Common myeloid progenitor, CD34-positive (primary cell): ENCODE measurements around the gene SERINC2.

Source experiments
- CTCF ChIA-PET: fragments of 350-600 bp; sonication (Branson Sonifier 250); formaldehyde crosslinking; loops from one replicate; lab custom pipeline; 2021; ENCODE audit warnings: antibody characterized with exemption; lab: Charles Lee
- POLR2A ChIA-PET: fragments of 350-600 bp; sonication (Branson Sonifier 250); formaldehyde crosslinking; loops from one replicate; lab custom pipeline; 2021; ENCODE audit warnings: antibody characterized with exemption; lab: Charles Lee
- DNase-seq, 3 donors: peaks; one replicate each; pipeline versions ENCODE4 v3.0.0 to v3.0.0-alpha.2; 2013
- H3K27ac ChIP-seq, 2 experiments: 1 replicate in 1 of 2; 2 replicates in 1 of 2; pipeline ENCODE4 v1.7.0; 2013; ENCODE audit warnings: inconsistent platforms in 2 of 2, low read length in 2 of 2, mild to moderate bottlenecking in 2 of 2, low read depth in 1 of 2, moderate library complexity in 1 of 2; ENCODE audit not compliant: severe bottlenecking in 2 of 2, insufficient read depth in 1 of 2, poor library complexity in 1 of 2
- H3K27me3 ChIP-seq, 5 experiments: replicated peaks in 2 of 5; 1 replicate in 3 of 5; 2 replicates in 2 of 5; pipeline versions ENCODE4 v1.6.1 to v1.7.0; 2013; ENCODE audit warnings: low read length in 4 of 5, mild to moderate bottlenecking in 2 of 5, moderate library complexity in 2 of 5, inconsistent platforms in 1 of 5; ENCODE audit not compliant: insufficient read depth in 5 of 5, control insufficient read depth in 4 of 5
- H3K36me3 ChIP-seq, 4 experiments: 1 replicate in 2 of 4; 2 replicates in 2 of 4; pipeline versions ENCODE4 v1.6.1 to v1.7.0; 2013; ENCODE audit warnings: low read length in 3 of 4, control low read depth in 1 of 4, mild to moderate bottlenecking in 1 of 4; ENCODE audit not compliant: control insufficient read depth in 4 of 4, insufficient read depth in 4 of 4
- H3K4me1 ChIP-seq, 4 experiments: 1 replicate in 3 of 4; 2 replicates in 1 of 4; pipeline versions ENCODE4 v1.6.1 to v1.7.1; 2013; ENCODE audit warnings: low read length in 3 of 4, mild to moderate bottlenecking in 3 of 4, control low read depth in 1 of 4, inconsistent platforms in 1 of 4, moderate library complexity in 1 of 4; ENCODE audit not compliant: control insufficient read depth in 4 of 4, insufficient read depth in 4 of 4; ENCODE audit errors: control extremely low read depth in 1 of 4
- H3K4me3 ChIP-seq, 7 experiments: 1 replicate in 4 of 7; 2 replicates in 3 of 7; pipeline versions ENCODE4 v1.5.1 to v1.7.0; 2013; ENCODE audit warnings: mild to moderate bottlenecking in 7 of 7, low read length in 6 of 7, moderate library complexity in 6 of 7, inconsistent platforms in 2 of 7, low read depth in 2 of 7, control low read depth in 1 of 7; ENCODE audit not compliant: insufficient read depth in 4 of 7, control insufficient read depth in 1 of 7; ENCODE audit errors: extremely low read depth in 1 of 7
- H3K9me3 ChIP-seq, 5 experiments: 1 replicate in 4 of 5; 2 replicates in 1 of 5; pipeline versions ENCODE4 v1.6.1 to v1.7.1; 2013; ENCODE audit warnings: low read length in 4 of 5, mild to moderate bottlenecking in 2 of 5, inconsistent platforms in 1 of 5, low read depth in 1 of 5, moderate library complexity in 1 of 5; ENCODE audit not compliant: control insufficient read depth in 4 of 5, insufficient read depth in 2 of 5; ENCODE audit errors: control extremely low read depth in 1 of 5
- WGBS: methylation state at CpG from one replicate; pipeline ENCODE4 v1.1.5; 2013; ENCODE audit not compliant: insufficient coverage; 5-methylcytosine and 5-hydroxymethylcytosine counted together

SERINC2 gene

GRCh38 chr1:31371121-31371959, 41.7 kb upstream of the SERINC2 start:
- CTCF ChIA-PET = interaction anchor here (0.5 to 2.9 kb wide), 3 partner anchors 9 to 95 kb away, joined by 3 to 10 read pairs (median 5); no protein-coding TSS in a partner anchor
- peaks cover 0 to 12% (median 5%) of the 10 kb centered on the region in 4 experiments for H3K36me3 ChIP-seq
- no peak overlapping the region for H3K27ac ChIP-seq
- no peak overlapping the region for H3K4me3 ChIP-seq
- no peak for DNase-seq
- H3K4me1 ChIP-seq = peaks cover 0 to 16% (median 13%) of the 10 kb centered on the region in 4 experiments
- 86% methylated on average over 7 of the region's 10 CpGs for WGBS
- peaks cover 0 to 9% (median 0%) of the 10 kb centered on the region in 5 experiments for H3K27me3 ChIP-seq
- H3K9me3 ChIP-seq = no peaks in the 10 kb centered on the region
- POLR2A ChIA-PET = no interaction called here

- Histone ChIP-seq H3K27ac (no peak overlapping the region), H3K9me3 (no peaks in the 10 kb centered on the region), H3K27me3 (peaks cover 0 to 9% (median 0%) of the 10 kb centered on the region in 5 experiments), H3K4me3 (no peak overlapping the region), H3K36me3 (peaks cover 0 to 6% (median 1%) of the 10 kb centered on the region in 4 experiments), H3K4me1 (peaks cover 0 to 16% (median 13%) of the 10 kb centered on the region in 4 experiments)
- WGBS = 86% methylated on average over 3 of the region's 3 CpGs
- ChIA-PET CTCF (interaction anchor here (1.1 to 2.9 kb wide), 2 partner anchors 10 to 23 kb away, joined by 5 to 10 read pairs; no protein-coding TSS in a partner anchor), POLR2A (no interaction called here)
- DNase-seq = no peak
Measured at GRCh38 chr1:31372051-31372450, 41.0 kb upstream of the SERINC2 start.

- peaks cover 0 to 9% (median 0%) of the 10 kb centered on the region in 5 experiments for H3K27me3 ChIP-seq
- H3K4me1 ChIP-seq = peaks cover 0 to 16% (median 13%) of the 10 kb centered on the region in 4 experiments
- ChIA-PET POLR2A (no interaction called here), CTCF (interaction anchor here (1.1 to 2.9 kb wide), 3 partner anchors 11 to 49 kb away, joined by 4 to 10 read pairs (median 9); no protein-coding TSS in a partner anchor)
- DNase-seq = no peak
- no peak overlapping the region for H3K27ac ChIP-seq
- H3K4me3 ChIP-seq = peak overlapping the region in 5 of 7 experiments; percentile 45 to 76 (median 61)
- no peaks in the 10 kb centered on the region for H3K36me3 ChIP-seq
- H3K9me3 ChIP-seq = no peaks in the 10 kb centered on the region
- 30% methylated on average over 8 of the region's 10 CpGs for WGBS
Measured at GRCh38 chr1:31372751-31373055, 40.3 kb upstream of the SERINC2 start.

GRCh38 chr1:31373056-31373896, 39.7 kb upstream of the SERINC2 start, which contains the start of gene FABP3:
TSS of gene FABP3 (minus strand) at chr1:31373076. CDS start at chr1:31373014, 62 bp downstream.
- Histone ChIP-seq H3K4me1 (peaks cover 0 to 16% (median 13%) of the 10 kb centered on the region in 4 experiments), H3K27ac (no peak within 1 kb of the TSS), H3K36me3 (no peaks in the 10 kb centered on the region), H3K4me3 (peak within 1 kb of the TSS in 6 of 7 experiments; percentile 45 to 76 (median 60)), H3K27me3 (peaks cover 0 to 9% (median 0%) of the 10 kb centered on the region in 5 experiments), H3K9me3 (no peaks in the 10 kb centered on the region)
- DNase-seq = peak; percentile 17 to 70 (median 60)
- POLR2A ChIA-PET = interaction anchor here (0.6 kb wide), 1 partner anchor 433 kb away, joined by 3 read pairs; no protein-coding TSS in a partner anchor
- WGBS = under 1% methylated on average over 38 of the region's 44 CpGs
- CTCF ChIA-PET = interaction anchor here (0.9 to 2.0 kb wide), 4 partner anchors 10 to 50 kb away, joined by 3 to 9 read pairs (median 4); no protein-coding TSS in a partner anchor

- ChIA-PET CTCF (interaction anchor here (0.9 to 2.0 kb wide), 4 partner anchors 10 to 49 kb away, joined by 3 to 9 read pairs (median 4); no protein-coding TSS in a partner anchor), POLR2A (no interaction called here)
- peak overlapping the region in 4 of 7 experiments; percentile 33 to 76 (median 68) for H3K4me3 ChIP-seq
- H3K9me3 ChIP-seq = no peaks in the 10 kb centered on the region
- WGBS = 33% methylated on average over 6 of the region's 11 CpGs
- peaks cover 0 to 9% (median 0%) of the 10 kb centered on the region in 5 experiments for H3K27me3 ChIP-seq
- peaks cover 0 to 16% (median 13%) of the 10 kb centered on the region in 4 experiments for H3K4me1 ChIP-seq
- H3K36me3 ChIP-seq = no peaks in the 10 kb centered on the region
- DNase-seq = peak in 2 of 3 donors; percentile 6 to 20
- H3K27ac ChIP-seq = no peak overlapping the region
Measured at GRCh38 chr1:31373897-31374486, 39.0 kb upstream of the SERINC2 start.

- peaks cover 0 to 12% (median 0%) of the 10 kb centered on the region in 5 experiments for H3K27me3 ChIP-seq
- POLR2A ChIA-PET = no interaction called here
- CTCF ChIA-PET = interaction anchor here (1.3 to 2.0 kb wide), 2 partner anchors 9 to 49 kb away, joined by 3 to 9 read pairs; no protein-coding TSS in a partner anchor
- DNase-seq = no peak
- H3K36me3 ChIP-seq = no peaks in the 10 kb centered on the region
- peaks cover 0 to 16% (median 13%) of the 10 kb centered on the region in 4 experiments for H3K4me1 ChIP-seq
- H3K4me3 ChIP-seq = no peak overlapping the region
- no peak overlapping the region for H3K27ac ChIP-seq
- WGBS = 96% methylated on average over 6 of the region's 7 CpGs
- no peaks in the 10 kb centered on the region for H3K9me3 ChIP-seq
Measured at GRCh38 chr1:31374511-31375196, 38.4 kb upstream of the SERINC2 start.
